ENCODE results near the gene KCTD5. TPM values are rescaled to one million over a fixed set of nuclear protein-coding genes. Genes with fewer than 3 reads are reported as not detected.

Gene KCTD5
- total RNA-seq, 1 donor from 2014 or later: 25.2 TPM

DNA sequence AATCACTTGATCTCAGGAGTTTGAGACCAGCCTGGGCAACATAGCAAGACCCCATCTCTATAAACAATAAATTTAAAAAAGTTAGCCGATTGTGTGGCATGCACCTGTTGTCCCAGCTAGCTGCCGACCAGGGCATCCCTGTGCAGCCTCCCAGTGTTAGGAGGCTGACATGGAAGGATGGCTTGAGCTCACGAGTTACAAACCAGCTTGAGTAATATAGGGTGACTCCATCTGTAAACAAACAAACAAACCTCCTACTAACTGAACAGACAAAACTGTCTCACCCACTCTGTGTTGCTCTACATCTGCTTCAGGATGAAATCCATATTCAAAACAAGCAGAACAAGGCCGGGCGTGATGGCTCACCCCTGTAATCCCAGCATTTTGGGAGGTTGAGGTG, 44.6 kb downstream of the KCTD5 start:
- no peak for DNase-seq

DNA sequence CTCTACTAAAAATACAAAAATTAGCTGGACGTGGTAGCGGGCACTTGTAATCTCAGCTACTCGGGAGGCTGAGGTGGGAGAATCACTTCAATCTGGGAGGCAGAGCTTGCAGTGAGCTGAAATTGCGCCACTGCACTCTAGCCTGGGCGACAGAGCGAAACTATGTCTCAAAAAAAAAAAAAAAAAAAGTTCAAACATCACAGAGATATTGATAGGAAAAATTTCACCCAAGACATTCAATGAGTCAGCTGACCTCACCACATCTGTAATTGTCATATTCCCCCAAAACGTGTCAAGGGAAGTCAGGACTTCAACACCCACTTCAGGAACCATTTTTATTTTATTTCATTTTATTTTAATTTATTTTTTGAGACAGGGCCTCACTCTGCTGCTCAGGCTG, 45.7 kb downstream of the KCTD5 start:
- no peak for DNase-seq

DNA sequence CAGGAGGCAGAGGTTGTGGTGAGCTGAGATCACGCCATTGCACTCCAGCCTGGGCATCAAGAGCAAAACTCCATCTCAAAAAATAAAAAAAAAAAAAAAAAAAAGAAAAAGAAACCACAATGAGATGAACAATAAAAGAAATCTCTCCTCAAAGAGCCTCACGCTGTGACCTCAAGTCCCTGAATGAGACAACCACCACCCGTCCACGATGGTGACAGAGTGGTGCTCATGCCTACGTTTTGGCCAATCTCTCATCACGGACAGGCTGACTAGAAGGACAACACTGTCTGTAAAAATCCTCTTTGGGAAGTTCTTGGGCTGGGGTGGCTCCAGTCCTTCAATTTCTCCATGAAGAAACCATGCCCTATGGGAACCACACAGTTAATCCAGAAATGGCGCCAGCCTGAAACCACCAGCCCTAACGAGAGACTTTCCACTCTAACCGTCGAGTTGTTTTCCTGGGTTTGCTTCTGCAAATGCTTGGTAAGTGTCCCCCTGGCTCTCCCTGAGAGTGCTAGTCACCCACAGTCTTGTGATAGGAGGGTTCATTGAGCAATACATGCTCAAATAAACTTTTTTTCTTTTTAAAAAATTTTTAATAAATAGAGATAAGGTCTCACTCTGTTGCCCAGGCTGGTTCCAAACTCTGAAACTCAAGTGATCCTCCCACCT, 52.7 kb downstream of the KCTD5 start:
- no peak for DNase-seq

DNA sequence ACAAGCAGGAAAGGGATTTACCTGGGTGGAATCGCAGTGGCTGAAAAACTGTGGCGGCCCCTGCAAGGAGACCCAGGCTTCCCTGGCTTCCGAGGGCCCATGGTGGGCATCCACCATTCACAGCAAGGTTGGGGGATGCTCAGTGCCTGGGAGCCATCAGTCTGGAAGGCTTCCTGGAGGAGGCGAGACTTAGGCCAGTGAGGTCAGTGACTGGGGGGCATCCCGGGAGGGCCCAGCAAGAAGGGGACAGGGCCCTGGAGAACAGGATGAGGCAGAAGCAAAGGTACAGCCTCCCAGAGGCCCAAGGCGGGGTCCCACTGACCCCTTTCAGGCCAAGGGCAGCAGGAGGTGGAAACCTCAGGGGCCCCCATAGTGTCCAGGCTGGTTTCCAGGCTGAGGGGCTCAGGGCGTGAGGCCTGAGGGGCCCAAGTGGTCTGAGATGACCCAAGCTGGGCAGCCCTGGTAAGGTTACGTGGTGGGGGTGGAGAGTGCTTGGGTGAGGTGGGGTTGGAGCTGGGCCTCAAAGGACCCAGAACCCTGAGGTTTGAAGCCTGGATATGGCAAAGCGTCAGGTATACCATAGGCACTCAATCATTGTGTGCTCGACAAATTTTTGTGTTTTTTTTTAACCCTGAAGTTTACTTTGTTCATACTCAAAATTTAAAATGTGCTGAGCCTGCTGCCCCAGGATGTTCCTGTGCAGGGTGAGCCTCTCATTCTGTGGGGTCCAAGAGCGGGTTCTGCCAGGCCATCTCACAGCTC, 54.3 kb downstream of the KCTD5 start:
- DNase-seq: no peak

DNA sequence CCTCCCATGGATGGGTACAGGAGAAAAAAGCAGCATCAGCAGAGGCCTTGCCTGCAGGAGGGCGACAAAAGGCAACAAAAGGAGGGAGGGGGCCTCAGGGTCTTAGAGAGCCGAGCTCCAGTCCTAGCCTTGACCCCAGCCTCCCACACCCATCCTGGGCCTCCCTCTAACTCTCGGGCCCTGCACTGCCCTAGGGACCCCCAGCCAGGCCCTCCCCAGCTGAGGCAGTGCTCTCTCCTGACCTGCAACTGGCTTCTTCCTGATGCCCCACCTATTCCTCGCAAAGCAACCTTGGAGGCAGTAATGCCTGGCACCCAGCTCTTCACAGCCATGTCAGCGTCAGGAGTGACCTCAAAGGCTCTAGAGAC, 54.9 kb downstream of the KCTD5 start:
- no peak for DNase-seq

DNA sequence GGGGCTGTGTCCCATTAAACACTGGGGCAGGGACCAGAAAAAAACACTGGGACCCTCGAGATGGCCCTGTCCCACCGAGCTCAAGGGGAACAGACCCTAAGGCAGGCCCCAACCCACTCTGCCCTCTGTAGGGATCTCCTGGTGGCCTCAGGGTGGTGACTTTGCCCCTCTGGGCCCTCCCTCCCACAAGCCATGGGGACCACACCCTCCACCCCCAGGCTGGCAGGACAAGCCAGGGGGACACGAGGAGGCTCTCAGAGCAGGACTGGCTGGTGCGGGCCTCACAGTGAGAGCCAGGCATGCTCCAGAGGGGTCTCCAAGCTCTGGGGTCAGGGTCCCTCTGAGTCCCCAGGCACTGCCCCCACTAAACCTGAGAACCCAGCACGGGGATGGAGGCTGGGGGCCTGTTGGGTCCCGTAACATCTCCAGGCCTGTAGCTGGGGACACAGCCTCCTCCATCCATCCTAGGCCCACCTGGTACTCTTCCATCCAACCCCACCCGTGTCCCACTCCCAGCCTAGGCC, 55.6 kb downstream of the KCTD5 start:
- no peak for DNase-seq

DNA sequence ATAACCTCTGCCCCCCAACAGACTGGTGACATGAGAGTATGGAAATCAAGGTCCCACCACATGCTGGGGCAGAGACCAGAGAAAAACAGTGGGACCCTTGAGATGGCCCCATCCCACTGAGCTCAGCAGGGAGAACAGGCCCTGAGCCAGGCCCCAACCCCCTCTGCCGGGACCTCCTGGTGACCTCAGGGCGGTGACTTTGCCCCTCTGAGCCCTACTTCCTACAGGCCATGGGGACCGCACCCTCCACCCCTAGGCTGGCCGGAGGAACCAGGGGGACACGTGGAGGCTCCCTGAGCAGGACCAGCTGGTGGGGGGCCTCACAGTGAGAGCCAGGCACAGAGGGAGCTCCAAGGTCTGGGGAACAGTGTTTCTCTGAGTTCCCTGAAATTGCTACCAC, 56.3 kb downstream of the KCTD5 start:
- no peak for DNase-seq

DNA sequence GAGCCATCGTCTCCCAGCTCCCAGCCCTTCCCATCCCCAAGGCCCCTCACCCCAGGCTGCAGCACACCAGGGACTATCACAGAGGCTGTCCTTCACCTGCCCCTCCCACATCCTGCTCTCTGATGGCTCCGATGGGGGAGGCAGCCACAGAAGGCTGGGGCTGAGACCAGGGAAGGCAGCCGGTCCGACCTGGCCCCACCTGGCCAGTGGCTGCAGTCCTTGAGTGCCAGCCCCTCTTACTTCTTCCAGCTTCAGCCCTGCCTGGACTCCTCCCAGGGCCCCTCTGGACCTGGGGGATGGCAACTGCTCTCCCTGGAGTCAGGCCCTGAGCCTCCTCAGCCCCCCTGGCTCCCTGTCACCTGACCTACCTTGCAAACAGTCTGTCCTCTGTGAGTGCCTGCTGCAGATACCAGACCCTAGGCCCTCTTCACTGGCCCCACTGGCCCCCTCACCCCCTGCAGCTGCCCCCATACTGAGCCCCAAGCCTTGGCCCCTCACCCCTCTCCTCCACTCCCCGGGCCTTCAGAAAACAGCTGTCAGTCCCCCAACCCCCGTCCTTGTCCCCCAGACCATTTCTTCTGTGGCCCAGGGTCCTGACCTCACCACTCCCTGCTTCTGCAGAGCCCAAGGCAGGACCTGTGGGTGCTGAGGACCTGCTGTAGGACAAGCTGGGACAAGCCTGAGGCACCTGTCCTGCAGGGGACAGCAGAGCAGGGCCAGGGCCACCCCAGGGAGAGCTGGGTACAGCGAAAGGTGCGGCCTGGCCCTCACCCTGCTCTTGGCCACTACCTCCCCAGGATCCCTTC, 57.5 kb downstream of the KCTD5 start:
- DNase-seq: no peak

DNA sequence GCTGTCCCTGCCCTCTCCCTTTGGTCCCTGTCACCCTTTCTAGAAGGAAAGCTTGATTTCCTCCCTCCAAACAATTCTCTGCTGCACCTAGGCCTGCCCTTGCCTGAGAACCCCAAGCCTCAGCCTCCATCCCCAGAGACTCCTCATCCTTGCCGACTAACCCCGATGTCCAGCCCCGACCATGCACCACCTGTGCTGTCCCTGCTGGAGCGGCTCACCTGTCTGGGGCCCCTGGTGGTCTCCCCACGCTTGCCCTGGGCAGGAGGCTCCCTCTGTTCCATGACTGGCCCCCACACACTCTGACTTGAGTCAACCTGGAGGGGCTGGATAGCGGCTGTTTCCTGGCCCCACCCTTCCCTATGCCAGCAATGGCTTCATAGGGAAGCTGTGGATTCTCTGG, 58.2 kb downstream of the KCTD5 start:
- DNase-seq: no peak

DNA sequence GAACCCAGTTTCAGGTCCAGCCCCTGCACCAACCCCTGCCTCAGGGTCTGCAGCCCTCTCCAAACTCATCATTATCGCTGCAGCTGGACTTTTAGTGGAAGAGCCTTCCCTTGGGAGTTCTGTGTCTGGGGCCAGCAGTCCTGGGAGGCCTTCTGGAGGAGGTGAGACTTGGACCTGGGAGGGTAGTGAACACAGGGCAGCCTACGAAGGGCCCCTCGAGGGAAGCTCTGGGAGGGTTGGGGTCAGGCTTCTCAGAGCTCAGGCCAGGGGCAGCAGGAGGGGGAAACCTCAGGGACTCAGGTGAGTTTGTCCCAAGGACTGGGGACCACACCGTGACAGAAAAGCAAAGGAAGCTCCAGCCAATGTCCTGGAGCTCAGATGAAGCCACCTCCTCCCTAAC, 58.8 kb downstream of the KCTD5 start:
- no peak for DNase-seq

DNA sequence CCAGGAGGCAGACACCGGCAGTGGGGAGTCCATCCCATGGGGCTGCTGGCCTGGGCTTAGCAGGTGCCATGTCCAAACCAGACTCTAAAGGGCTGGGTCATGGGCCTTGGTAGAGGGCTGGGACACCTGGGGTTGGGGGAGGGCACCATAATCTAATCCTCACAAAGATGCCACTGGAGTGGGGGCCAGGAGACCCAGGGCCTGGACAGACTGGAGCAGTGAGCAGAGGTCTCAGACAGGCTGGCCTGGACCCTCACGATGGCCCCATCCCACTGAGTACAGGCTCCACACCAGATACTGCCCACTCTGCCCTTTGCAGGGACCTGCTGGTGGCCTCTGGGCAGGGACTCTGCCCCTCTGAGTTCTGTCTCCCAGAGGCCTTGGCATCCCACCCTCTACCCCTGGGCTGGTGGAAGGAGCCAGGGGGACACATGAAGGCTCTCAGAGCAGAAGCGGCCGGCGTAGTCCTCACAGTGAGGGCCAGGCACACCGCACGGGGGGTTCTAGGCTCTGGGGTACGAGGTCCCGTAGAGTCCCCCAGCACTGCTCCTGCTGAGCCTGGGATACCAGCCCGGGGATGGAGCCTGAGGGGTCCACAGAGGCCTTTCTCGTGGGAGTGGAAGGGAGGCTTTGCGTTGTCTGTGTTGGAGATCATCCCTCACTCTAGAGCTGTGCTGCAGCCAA, 60.1 kb downstream of the KCTD5 start:
- no peak for DNase-seq

DNA sequence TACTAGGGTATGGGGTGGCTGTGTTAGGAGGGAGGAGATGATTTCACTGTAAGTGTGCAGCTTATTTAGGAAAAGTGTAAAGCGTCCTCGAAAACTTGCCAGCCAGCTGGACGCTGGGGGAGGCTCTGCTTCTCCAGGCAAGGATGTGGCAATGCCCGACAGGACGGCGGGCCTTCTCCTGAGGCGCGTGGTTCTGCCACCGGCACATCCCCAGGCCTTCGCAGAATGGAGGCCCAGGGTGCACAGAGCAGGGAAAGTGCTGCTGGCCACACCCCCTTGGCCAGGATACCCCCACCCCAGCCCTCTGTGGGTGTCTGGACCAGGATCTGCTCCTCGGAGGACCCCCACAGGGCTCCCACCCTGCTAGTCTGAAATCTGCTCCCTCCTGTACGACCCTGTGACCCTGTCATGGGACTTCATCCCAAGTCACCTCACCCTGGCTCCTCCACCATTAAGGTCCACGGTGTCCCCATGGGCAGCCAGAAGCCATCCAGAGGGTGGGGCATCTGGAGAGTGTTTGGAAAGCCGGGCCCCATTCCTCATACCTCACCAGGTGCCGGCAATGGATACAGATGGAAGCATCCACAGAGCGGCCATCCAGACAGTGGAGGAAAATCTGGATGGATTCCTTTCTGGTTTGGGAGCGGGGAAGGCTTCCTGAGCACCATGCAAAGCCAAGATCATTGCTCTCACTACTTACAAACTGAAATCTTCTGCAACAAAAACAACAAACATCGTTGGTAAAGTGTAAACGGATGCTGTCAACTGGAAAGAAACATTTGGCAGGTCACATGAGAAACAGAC, 60.9 kb downstream of the KCTD5 start:
- no peak for DNase-seq

DNA sequence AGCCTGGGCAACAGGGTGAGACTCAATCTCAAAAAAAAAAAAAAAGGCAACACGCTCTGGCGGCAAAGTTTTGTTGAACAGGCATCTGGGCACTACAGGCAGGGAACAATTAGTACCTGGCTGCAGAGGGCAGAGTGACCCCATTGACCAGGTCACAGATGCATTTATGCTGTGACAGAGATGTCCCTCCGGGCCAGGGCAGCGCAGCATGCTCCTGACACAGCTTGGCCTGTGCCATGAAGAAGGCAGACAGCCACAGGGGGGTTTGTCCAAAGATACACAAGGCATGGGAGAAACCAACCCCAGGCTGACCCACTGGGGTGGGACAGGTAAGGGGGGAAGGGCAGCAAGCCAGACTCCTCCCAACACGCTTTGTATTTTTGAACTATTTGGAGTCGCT, 62.4 kb downstream of the KCTD5 start:
- no peak for DNase-seq

DNA sequence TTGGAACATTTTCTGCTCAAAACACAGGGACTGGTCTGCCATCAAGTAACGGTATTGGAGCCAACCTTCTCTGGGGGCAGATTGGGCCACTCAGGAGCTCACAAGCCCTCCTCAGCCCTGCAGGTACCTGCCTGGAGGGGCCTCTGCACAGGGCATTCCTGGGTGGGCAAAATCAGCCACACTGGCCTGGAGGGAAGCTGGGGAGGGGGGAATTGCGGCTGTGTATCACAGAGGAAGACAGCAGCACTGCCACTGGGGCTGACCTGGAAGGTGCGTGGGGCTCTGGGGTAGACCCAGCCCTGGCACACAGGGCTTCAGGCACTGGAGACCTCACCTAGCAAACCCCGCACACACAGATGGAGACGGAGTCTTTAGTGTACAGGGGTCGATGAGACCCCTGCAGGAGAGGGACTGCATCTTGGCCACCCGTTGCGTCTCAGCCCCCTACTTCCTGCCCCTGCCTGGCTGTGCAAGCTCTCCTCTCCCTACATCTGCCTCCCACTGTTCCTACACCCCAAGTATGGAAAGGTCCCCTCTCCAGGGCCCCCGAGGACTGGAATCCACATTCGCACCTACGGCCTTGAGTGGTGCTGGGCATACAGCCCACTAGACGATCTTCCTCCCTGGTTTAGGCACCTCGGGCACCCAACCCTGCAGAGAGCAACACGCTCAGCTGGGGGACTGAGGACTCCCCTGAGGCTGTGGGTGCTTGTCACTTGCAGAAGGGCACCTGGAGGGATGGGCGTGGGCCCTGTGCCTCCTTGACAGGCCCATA, 63.0 kb downstream of the KCTD5 start:
- DNase-seq: no peak

DNA sequence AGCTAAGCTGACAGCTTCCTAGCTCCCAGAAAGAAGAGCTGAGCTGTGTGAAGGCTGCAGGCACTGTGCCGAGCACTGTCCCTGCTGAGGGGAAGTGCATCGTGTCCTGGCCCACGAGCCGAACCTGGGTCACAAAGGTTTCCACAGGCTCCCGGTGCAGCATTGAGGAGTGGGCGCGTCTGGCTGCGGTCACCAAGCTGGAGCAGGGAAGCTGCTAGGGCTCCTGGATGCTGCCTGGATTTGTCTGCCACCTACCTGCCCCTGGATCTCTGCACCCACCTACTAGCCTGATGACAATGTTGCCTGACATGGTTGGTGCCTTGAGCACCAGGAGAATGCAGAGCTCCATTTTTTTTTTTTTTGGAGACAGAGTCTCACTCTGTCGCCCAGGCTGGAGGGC, 63.6 kb downstream of the KCTD5 start:
- DNase-seq: no peak

DNA sequence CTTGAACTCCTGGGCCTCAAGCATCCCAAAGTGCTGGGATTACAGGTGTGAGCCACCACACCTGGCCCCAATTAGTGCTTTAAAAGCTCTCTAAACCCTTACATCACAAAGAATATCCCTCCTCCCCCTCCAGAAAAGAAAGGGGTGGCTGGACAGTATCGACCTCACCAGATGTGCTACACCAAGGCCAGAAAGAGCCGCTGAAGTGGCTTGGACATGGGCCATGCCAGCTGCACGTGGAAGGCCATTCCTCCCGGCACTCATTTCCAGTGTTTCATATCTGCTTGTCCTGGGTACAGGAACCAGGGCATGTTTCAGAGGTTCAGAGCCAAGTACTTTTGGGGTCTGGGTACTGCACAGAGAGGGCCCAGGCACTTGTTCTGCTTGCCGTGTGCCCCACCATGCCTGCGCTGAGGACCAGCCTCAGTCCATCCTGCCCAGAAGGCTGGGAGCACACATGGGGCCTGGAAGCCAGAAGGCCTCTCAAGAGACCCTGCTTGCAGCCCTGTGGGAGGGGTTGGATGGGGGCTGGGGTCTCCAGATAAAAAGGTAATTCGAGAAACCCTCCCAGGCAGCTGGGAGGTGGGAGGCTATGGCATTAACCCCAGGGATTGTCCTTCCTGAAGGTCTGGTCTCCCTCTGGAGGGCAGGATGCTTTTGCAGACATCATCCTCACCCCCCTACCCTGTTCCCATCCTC, 66.6 kb downstream of the KCTD5 start:
- no peak for DNase-seq

DNA sequence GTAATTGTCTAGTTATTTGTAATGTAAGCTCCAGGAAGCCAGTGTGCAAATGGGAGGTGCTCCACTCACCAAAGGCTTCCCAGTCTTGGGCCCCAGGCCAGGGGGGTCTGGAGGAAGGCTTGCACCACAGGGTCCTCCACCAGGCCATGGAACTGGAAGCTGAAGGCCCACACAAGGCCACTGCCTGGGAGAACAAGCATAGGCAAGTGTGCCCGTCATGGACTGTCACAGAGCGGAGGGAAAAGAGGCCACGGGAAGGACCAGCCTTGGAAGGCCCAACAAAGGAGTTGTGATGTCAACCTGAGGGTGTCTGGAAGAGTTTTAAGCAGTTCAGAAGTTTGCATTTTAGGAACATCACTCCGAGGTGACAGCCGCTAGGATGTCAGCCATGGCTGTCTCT, 67.2 kb downstream of the KCTD5 start:
- DNase-seq: no peak

DNA sequence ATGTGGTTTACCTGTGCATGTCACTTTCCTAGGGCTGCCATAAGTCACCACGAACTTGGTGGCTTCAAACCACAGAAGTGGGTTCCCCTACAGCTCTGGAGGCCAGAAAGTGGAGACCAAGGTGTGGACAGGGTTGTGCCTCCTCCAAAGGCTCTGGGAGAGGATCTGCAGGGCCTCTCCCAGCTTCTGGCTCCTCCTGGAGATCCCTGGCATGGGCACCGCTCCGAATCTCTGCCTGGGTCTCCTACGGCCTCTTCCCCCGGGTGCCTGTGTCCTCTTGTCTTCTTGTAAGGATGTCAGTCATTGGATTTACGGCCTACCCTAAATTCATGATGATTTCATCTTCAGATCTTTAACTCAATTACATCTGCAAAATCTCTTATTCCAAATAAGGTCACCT, 67.6 kb downstream of the KCTD5 start:
- DNase-seq: no peak

DNA sequence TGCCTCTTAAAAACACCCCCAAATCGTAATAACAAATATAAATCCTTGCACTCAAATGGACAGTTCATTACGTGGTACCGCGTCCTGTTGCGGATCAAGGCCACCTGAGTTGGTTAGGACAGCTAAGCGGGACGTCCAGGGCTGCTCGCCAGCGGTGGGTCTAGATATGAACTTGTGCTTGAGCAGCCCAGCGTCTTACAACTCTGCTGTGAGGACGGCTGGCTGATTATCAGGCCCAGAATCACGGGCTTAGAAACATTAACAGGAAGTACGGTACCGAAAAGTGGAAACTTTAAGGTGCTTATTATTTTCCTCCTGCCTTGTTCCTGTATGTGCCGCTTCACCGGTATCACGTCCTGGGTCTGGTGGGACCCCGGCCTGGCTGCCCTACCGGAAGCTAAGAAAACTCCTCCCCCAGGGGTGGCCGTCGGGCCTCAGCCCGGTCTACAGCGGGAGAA, 69.3 kb downstream of the KCTD5 start:
- DNase-seq: no peak

DNA sequence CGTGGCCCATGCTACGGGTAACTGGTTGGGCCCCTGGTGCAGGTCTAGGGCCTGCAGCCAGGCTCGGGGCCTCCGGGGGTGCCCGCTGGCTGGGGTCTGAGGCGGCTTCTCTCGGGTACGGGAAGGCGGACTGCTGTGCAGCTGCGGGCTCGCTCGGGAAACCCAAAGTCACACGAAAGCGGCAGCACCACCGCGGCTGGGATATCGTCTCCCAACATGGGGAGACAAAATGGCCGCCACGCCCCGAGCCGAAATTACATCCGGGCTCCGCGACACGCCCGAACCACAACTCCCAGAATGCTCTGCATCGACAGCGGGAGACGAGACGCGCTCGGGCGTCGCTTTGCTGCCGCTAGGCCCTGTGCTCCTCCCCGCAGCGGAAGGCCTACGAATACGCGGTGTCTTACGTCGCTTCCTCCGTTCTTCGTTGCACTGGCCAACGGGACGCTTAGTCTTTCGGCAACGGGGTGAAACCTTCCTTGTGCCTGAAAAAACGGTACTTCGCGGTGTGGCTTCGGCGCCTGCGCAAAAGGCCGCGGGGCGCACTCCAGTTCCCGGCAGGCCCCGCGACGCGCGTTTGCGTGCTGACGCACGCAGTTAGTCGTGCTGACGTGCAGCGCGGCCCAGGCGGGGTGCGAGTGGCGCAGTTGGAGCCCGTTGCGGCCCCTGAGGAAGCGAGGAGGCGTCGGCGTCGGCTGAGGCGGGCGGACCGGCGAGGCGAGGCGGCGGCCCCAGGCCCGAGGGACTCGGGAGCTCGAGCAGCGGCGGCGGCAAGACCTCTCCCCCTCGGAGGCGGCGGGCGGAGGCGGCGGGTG, 69.9 kb downstream of the KCTD5 start, which contains the start of gene SRRM2:
TSS of gene SRRM2 (plus strand) at position 604 of the 815 bp plus-strand sequence. CDS start 3,727 bp downstream, outside the sequence.
- DNase-seq: peak; percentile 97
